Fibroblast of pulmonary artery (primary cell): ENCODE results near the gene EXOC6.

Source experiments
- DNase-seq: peaks from one replicate; pipeline ENCODE4 v3.0.0-alpha.2; 2010; ENCODE audit warnings: low read depth
- H3K4me3 ChIP-seq: replicated peaks from 2 replicates; pipeline ENCODE4 v1.5.1; 2011; ENCODE audit warnings: low read depth, mild to moderate bottlenecking, control low read depth, low read length, moderate library complexity
- TF ChIP-seq, protein P1 (sequence below): IDR thresholded peaks from 2 replicates; pipeline ENCODE4 v1.5.1; 2011; ENCODE audit warnings: mild to moderate bottlenecking, control low read depth, low read length, inconsistent platforms; ENCODE audit errors: missing control alignments

EXOC6 gene

DNA sequence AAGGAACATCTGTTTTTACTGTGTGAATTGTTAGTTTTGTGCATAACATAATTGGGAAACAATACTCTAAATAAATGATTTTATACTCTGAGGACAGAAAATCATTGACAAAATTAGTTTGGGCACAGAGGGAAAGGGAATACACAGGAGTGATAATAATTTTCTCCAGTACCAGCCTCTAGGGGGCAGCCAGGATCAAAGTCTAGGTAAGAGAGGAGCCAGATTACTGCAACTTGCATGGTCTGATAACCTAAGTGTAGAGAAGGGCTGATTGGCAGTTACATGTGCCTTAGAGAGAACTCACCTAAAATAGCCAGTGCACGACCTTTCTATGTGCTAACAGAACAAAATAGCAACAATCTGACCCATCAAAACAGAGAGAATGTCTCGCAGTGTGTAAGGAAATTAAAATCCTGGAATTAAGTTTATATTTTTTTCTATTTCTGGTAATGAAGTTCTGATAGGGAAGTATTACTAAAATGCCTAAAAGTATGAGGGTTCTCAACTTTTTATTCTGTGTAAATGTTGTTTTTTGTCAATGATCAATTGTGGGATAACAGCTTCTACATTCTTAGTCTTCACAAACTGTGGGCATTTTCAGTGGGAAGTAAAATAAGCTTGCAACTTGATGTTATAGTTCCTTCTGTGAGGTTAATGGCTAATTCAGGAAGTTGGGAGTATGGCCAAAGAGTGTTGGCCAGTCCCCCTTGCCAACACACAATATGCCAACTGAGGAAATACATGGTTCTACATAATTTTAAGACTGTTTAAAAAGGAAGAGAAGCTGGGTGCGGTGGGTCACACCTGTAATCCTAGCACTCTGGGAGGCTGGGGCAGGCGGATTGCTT is 66.4 kb downstream of the EXOC6 start:
- DNase-seq = peak; percentile 55
- H3K4me3 ChIP-seq = no peak overlapping the region
- TF ChIP-seq, protein P1, sequence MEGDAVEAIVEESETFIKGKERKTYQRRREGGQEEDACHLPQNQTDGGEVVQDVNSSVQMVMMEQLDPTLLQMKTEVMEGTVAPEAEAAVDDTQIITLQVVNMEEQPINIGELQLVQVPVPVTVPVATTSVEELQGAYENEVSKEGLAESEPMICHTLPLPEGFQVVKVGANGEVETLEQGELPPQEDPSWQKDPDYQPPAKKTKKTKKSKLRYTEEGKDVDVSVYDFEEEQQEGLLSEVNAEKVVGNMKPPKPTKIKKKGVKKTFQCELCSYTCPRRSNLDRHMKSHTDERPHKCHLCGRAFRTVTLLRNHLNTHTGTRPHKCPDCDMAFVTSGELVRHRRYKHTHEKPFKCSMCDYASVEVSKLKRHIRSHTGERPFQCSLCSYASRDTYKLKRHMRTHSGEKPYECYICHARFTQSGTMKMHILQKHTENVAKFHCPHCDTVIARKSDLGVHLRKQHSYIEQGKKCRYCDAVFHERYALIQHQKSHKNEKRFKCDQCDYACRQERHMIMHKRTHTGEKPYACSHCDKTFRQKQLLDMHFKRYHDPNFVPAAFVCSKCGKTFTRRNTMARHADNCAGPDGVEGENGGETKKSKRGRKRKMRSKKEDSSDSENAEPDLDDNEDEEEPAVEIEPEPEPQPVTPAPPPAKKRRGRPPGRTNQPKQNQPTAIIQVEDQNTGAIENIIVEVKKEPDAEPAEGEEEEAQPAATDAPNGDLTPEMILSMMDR = peak; percentile 84

DNA sequence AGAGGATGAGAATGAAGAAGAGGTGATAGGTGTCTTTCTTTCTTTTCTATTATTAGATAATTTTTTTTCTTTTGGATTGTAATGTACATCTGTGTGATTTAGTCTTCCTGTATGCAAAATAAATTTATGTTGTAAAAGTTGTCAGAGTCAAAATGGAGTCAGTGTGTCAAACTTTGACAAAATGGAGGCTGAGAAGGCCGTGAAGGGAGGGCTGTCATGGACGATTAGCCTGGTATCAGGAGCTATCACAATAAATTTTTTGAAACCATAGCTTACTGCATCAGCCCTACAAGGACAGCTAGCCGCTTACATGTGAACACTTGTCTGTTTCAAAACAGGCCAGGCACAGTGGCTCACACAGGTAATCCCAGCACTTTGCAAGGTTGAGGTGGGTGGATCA is 67.6 kb downstream of the EXOC6 start:
- DNase-seq = no peak
- H3K4me3 ChIP-seq = no peak overlapping the region
- TF ChIP-seq, protein P1 = no peak

DNA sequence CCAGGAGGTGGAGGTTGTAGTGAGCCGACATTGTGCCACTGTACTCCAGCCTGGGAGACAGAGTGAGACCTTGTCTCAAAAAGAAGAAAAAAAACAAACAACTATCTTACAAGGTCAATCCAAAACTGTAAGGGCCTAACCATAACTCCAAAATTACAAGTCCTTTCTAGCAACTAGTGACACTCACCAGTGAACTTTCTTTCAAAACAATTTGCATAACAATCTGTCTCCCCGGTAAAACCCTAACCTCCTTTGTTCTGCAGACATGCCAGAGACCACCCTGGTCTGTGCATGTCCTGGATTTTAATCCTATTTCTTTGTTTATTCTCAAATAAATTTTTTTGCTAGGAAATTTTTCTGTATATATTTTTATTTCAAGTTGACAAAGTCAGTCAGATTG is 68.1 kb downstream of the EXOC6 start:
- no peak for DNase-seq
- H3K4me3 ChIP-seq = no peak overlapping the region

DNA sequence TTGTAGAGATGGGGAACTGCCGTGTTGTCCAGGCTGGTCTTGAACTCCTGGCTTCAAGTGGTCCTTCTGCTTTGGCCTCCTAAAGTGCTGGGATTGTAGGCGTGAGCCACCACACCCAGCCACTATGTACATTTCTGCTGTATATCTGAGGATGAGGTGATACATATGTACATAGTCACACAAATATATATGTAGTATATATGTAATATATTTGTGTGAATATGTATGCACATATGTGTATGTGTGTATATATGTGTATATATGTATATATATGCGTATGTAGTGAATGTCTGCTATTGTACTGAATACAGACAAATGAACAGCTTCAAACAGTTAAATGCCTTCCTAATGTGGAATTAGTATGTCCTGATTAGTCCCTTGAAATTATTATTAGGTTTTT is 70.3 kb downstream of the EXOC6 start:
- DNase-seq = no peak
- TF ChIP-seq, protein P1 = no peak
- H3K4me3 ChIP-seq = no peak overlapping the region

More for the DNA sequence above, 68.1 kb downstream of the EXOC6 start:
- TF ChIP-seq, protein P1 = no peak

DNA sequence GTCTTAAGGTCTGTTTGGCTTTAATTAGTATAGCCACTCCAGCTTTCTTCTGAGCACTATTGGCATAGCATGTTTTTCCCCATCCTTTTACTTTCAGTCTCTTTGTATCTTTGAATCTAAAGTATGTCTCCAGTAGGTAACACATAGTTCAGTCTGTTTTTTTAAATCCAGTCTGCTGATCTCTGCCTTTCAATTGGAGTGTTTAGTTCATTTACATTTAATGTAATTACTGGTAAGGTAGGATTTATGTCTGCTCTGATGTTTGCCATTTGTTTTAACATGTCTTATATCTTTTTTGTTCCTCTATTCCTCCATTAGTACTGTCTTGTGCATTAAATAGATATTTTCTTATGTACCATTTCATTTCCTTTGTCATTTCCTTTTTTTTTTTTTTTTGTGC is 72.5 kb downstream of the EXOC6 start:
- TF ChIP-seq, protein P1 = no peak
- DNase-seq = no peak
- H3K4me3 ChIP-seq = no peak overlapping the region

DNA sequence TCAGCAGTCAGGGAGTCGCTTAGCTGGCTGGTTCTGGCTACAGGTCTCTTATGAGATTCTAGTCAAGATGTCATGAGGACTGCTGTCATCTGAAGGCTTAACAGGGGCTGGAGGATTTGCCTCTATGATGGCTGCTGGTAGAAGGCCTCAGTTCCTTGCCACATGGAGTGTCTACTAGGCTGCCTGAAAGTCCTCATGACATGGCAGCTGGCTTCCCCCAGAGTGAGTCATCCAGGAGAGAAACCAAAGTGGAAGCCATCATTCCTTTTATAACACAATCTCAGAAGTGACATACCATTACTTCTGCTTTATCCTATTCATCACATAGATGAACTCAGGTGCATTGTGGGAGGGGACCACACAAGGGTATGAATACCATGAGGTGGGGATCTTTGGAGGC is 75.1 kb downstream of the EXOC6 start:
- peak; percentile 0 for DNase-seq
- no peak overlapping the region for H3K4me3 ChIP-seq
- TF ChIP-seq, protein P1 = no peak

DNA sequence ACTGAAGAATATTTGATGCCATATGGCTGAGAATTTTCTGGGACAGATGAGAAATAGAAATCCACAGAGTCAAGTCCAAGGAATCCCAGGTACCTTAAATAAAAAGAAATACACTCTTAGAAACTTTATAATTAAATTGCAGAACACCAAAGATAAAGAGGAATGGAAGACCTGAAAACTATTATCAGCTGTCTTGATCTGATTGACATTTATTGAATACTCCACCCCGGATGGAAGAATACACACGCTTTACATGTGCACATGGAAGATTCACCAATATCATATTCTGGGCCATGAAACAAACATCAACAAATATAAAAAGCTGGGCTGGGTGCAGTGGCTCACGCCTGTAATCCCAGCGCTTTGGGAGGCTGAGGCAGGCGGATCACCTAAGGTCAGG is 81.6 kb downstream of the EXOC6 start:
- TF ChIP-seq, protein P1 = no peak
- DNase-seq = no peak
- H3K4me3 ChIP-seq = no peak overlapping the region
